ENCODE measurements around the gene SIRPB1. TPM values are rescaled to one million over a fixed set of nuclear protein-coding genes. Genes with fewer than 3 reads are reported as not detected.

The SIRPB1 gene
- polyA plus RNA-seq, 1 donor (not counting 4 experiments of a cell fraction or from before 2014, with no cell fraction given), result not detected

DNA sequence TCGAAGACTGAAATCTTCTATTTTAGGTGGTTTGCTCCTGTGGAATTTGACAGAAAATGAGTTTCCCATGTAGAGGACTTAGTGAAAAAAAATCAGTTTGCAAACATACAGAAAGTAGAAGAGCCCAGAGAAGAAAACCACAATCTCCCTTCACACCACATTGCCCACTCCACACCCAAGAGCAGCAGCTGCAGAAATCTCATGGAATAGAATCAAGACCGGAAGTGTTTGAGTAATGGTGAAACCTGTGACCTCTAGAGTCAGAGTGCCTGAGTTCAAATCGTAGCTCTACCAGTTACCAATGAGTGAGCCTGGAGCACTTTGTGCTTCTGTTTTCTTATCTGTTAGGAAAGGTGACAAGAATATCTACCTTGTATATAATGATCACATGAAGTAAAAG, 33.2 kb upstream of the SIRPB1 start:
- no peak overlapping the region for H3K27ac ChIP-seq (ENCODE audit: control insufficient read depth, insufficient read depth, low read length)
- H2AFZ ChIP-seq (ENCODE audit: control insufficient read depth, low read length), result no peak overlapping the region
- dilution Hi-C loops (cut with MboI; ENCODE audit: extremely low pct_ligation_motif_present, low sequenced_read_pairs), result no loop called here
- H3K27me3 ChIP-seq (ENCODE audit: control insufficient read depth, extremely low read depth, insufficient read depth, low read length), result no peaks in the 10 kb centered on the region
- H3K9me3 ChIP-seq (ENCODE audit: control insufficient read depth, low read depth, low read length), result no peaks in the 10 kb centered on the region
- TF ChIP-seq, protein P1, sequence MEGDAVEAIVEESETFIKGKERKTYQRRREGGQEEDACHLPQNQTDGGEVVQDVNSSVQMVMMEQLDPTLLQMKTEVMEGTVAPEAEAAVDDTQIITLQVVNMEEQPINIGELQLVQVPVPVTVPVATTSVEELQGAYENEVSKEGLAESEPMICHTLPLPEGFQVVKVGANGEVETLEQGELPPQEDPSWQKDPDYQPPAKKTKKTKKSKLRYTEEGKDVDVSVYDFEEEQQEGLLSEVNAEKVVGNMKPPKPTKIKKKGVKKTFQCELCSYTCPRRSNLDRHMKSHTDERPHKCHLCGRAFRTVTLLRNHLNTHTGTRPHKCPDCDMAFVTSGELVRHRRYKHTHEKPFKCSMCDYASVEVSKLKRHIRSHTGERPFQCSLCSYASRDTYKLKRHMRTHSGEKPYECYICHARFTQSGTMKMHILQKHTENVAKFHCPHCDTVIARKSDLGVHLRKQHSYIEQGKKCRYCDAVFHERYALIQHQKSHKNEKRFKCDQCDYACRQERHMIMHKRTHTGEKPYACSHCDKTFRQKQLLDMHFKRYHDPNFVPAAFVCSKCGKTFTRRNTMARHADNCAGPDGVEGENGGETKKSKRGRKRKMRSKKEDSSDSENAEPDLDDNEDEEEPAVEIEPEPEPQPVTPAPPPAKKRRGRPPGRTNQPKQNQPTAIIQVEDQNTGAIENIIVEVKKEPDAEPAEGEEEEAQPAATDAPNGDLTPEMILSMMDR (optimal IDR thresholded peaks at IDR 0.05 in 1 of 3, IDR thresholded peaks at IDR 0.05 in 1 of 3, conservative IDR thresholded peaks at IDR 0.05 in 1 of 3; ENCODE audit: extremely low read depth in 1 of 3, insufficient read depth in 2 of 3, low read length in 3 of 3), result no peak
- TF ChIP-seq EZH2 (IDR thresholded peaks at IDR 0.05; ENCODE audit: low read length), result no peak
- no peak for FAIRE-seq
- H3K4me1 ChIP-seq (ENCODE audit: control insufficient read depth, extremely low read depth, insufficient read depth, low read length), result no peaks in the 10 kb centered on the region
- no peaks in the 10 kb centered on the region for H3K9me1 ChIP-seq (ENCODE audit: control insufficient read depth, extremely low read depth, insufficient read depth, low read length)
- no peaks in the 10 kb centered on the region for H4K20me1 ChIP-seq (ENCODE audit: control insufficient read depth, extremely low read depth, insufficient read depth, low read length)
- no peaks in the 10 kb centered on the region for H3K79me2 ChIP-seq (ENCODE audit: control insufficient read depth, insufficient read depth, low read length)
- no peak for DNase-seq (ENCODE audit: low read depth, low spot score)
- no peaks in the 10 kb centered on the region for H3K36me3 ChIP-seq (ENCODE audit: control insufficient read depth in 2 of 2, extremely low read depth in 1 of 2, insufficient read depth in 2 of 2, low read length in 2 of 2)
- no peak overlapping the region for H3K4me3 ChIP-seq (ENCODE audit: control insufficient read depth in 2 of 3, extremely low read depth in 1 of 3, insufficient read depth in 2 of 3, low read depth in 1 of 3, low read length in 3 of 3)
- H3K4me2 ChIP-seq (ENCODE audit: control insufficient read depth, extremely low read depth, insufficient read depth, low read depth, low read length), result no peak overlapping the region
- H3K9ac ChIP-seq (ENCODE audit: control insufficient read depth, extremely low read depth, insufficient read depth, low read length), result no peak overlapping the region

DNA sequence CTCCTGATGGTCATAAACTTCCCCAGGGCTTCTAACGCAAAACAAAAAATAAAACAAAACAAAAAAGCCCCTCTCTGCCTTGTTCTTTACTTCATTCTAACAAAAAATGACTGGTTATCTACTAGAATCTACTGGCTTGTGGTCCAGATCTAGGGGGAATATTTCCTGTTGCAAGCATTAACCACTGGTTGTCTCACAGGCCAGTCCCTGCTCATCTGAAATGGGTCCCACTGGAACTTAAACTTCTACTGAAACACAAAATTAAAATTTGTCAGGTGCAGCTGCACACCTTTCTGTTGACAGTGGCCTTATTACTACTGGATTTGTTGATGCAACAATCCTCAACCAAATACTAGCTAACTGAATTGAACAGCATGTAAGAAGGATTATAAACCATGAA, 32.3 kb upstream of the SIRPB1 start:
- Histone ChIP-seq H3K27ac (ENCODE audit: control insufficient read depth, insufficient read depth, low read length) (no peak overlapping the region), H4K20me1 (ENCODE audit: control insufficient read depth, extremely low read depth, insufficient read depth, low read length) (no peaks in the 10 kb centered on the region), H3K36me3 (ENCODE audit: control insufficient read depth in 2 of 2, extremely low read depth in 1 of 2, insufficient read depth in 2 of 2, low read length in 2 of 2) (no peaks in the 10 kb centered on the region), H3K4me1 (ENCODE audit: control insufficient read depth, extremely low read depth, insufficient read depth, low read length) (no peaks in the 10 kb centered on the region), H3K9me1 (ENCODE audit: control insufficient read depth, extremely low read depth, insufficient read depth, low read length) (no peaks in the 10 kb centered on the region), H3K4me3 (ENCODE audit: control insufficient read depth in 2 of 3, extremely low read depth in 1 of 3, insufficient read depth in 2 of 3, low read depth in 1 of 3, low read length in 3 of 3) (no peak overlapping the region), H3K9ac (ENCODE audit: control insufficient read depth, extremely low read depth, insufficient read depth, low read length) (no peak overlapping the region), H3K9me3 (ENCODE audit: control insufficient read depth, low read depth, low read length) (no peaks in the 10 kb centered on the region), H3K27me3 (ENCODE audit: control insufficient read depth, extremely low read depth, insufficient read depth, low read length) (no peaks in the 10 kb centered on the region), H3K79me2 (ENCODE audit: control insufficient read depth, insufficient read depth, low read length) (no peaks in the 10 kb centered on the region), H3K4me2 (ENCODE audit: control insufficient read depth, extremely low read depth, insufficient read depth, low read depth, low read length) (no peak overlapping the region), H2AFZ (ENCODE audit: control insufficient read depth, low read length) (no peak overlapping the region)
- dilution Hi-C loops (cut with MboI; ENCODE audit: extremely low pct_ligation_motif_present, low sequenced_read_pairs), result no loop called here
- TF ChIP-seq, protein P1 (optimal IDR thresholded peaks at IDR 0.05 in 1 of 3, IDR thresholded peaks at IDR 0.05 in 1 of 3, conservative IDR thresholded peaks at IDR 0.05 in 1 of 3; ENCODE audit: extremely low read depth in 1 of 3, insufficient read depth in 2 of 3, low read length in 3 of 3), result no peak
- TF ChIP-seq EZH2 (IDR thresholded peaks at IDR 0.05; ENCODE audit: low read length), result no peak
- DNase-seq (ENCODE audit: low read depth, low spot score) (no peak), FAIRE-seq (no peak)

All from keratinocyte (primary cell).